Measurements from ENCODE around the gene MECP2. TPM values are rescaled to one million over a fixed set of nuclear protein-coding genes. Genes with fewer than 3 reads are reported as not detected.

The MECP2 gene
- total and polyA plus RNA-seq, 2 donors = 25.9 to 30.5 TPM

GRCh38 chrX:154019633-154020528 is 77.6 kb downstream of the MECP2 start, which contains the start of gene IRAK1:
TSS of gene IRAK1 (minus strand) at chrX:154019902. CDS start at chrX:154019812, 90 bp downstream.
- no peaks in the 10 kb centered on the region for H3K36me3 ChIP-seq (ENCODE audit: insufficient read depth)
- under 1% methylated on average over 88 of the region's 99 CpGs for WGBS
- H3K4me3 ChIP-seq (ENCODE audit: low read depth, low read length) = peak within 1 kb of the TSS; percentile 70
- peak within 1 kb of the TSS; percentile 91 for H3K27ac ChIP-seq (ENCODE audit: low read depth)
- no peaks in the 10 kb centered on the region for H3K4me1 ChIP-seq (ENCODE audit: insufficient read depth)
- DNase-seq (ENCODE audit: extremely low spot score) = no peak

GRCh38 chrX:154019061-154019621 is 78.4 kb downstream of the MECP2 start:
- DNase-seq (ENCODE audit: extremely low spot score) = no peak
- Histone ChIP-seq H3K27ac (ENCODE audit: low read depth) (peak overlapping the region; percentile 74), H3K36me3 (ENCODE audit: insufficient read depth) (no peaks in the 10 kb centered on the region), H3K4me1 (ENCODE audit: insufficient read depth) (no peaks in the 10 kb centered on the region), H3K4me3 (ENCODE audit: low read depth, low read length) (peak overlapping the region; percentile 70)
- 1% methylated on average over 45 of the region's 45 CpGs for WGBS

GRCh38 chrX:154018518-154019060 is 78.9 kb downstream of the MECP2 start:
- no peak for DNase-seq (ENCODE audit: extremely low spot score)
- Histone ChIP-seq H3K4me3 (ENCODE audit: low read depth, low read length) (peak overlapping the region; percentile 70), H3K4me1 (ENCODE audit: insufficient read depth) (no peaks in the 10 kb centered on the region), H3K27ac (ENCODE audit: low read depth) (no peak overlapping the region), H3K36me3 (ENCODE audit: insufficient read depth) (no peaks in the 10 kb centered on the region)
- WGBS = 60% methylated on average over 15 of the region's 15 CpGs

GRCh38 chrX:154017766-154018517 is 79.6 kb downstream of the MECP2 start:
- WGBS = 86% methylated on average over 26 of the region's 26 CpGs
- H3K36me3 ChIP-seq (ENCODE audit: insufficient read depth) = peaks cover 3% of the 10 kb centered on the region
- no peak overlapping the region for H3K4me3 ChIP-seq (ENCODE audit: low read depth, low read length)
- no peaks in the 10 kb centered on the region for H3K4me1 ChIP-seq (ENCODE audit: insufficient read depth)
- H3K27ac ChIP-seq (ENCODE audit: low read depth) = no peak overlapping the region
- DNase-seq (ENCODE audit: extremely low spot score) = no peak

- Histone ChIP-seq H3K4me1 (ENCODE audit: insufficient read depth) (no peaks in the 10 kb centered on the region), H3K27ac (ENCODE audit: low read depth) (no peak overlapping the region), H3K36me3 (ENCODE audit: insufficient read depth) (peaks cover 4% of the 10 kb centered on the region), H3K4me3 (ENCODE audit: low read depth, low read length) (no peak overlapping the region)
- 89% methylated on average over 24 of the region's 24 CpGs for WGBS
- DNase-seq (ENCODE audit: extremely low spot score) = no peak
Observed at GRCh38 chrX:154016366-154017076, 81.0 kb downstream of the MECP2 start.

GRCh38 chrX:154015581-154016264 is 81.8 kb downstream of the MECP2 start:
- H3K4me1 ChIP-seq (ENCODE audit: insufficient read depth) = no peaks in the 10 kb centered on the region
- no peak overlapping the region for H3K4me3 ChIP-seq (ENCODE audit: low read depth, low read length)
- 83% methylated on average over 16 of the region's 16 CpGs for WGBS
- DNase-seq (ENCODE audit: extremely low spot score) = no peak
- H3K36me3 ChIP-seq (ENCODE audit: insufficient read depth) = peaks cover 4% of the 10 kb centered on the region
- H3K27ac ChIP-seq (ENCODE audit: low read depth) = no peak overlapping the region

- no peak for DNase-seq (ENCODE audit: extremely low spot score)
- H3K36me3 ChIP-seq (ENCODE audit: insufficient read depth) = peaks cover 4% of the 10 kb centered on the region
- WGBS = 86% methylated on average over 24 of the region's 24 CpGs
- no peak overlapping the region for H3K27ac ChIP-seq (ENCODE audit: low read depth)
- no peaks in the 10 kb centered on the region for H3K4me1 ChIP-seq (ENCODE audit: insufficient read depth)
- no peak overlapping the region for H3K4me3 ChIP-seq (ENCODE audit: low read depth, low read length)
Observed at GRCh38 chrX:154014429-154015380, 82.8 kb downstream of the MECP2 start.

- WGBS = 37% methylated on average over 20 of the region's 20 CpGs
- H3K27ac ChIP-seq (ENCODE audit: low read depth) = no peak overlapping the region
- H3K4me1 ChIP-seq (ENCODE audit: insufficient read depth) = no peaks in the 10 kb centered on the region
- no peak for DNase-seq (ENCODE audit: extremely low spot score)
- no peak overlapping the region for H3K4me3 ChIP-seq (ENCODE audit: low read depth, low read length)
- H3K36me3 ChIP-seq (ENCODE audit: insufficient read depth) = peaks cover 4% of the 10 kb centered on the region
Observed at GRCh38 chrX:154013614-154014360, 83.7 kb downstream of the MECP2 start.

- no peaks in the 10 kb centered on the region for H3K4me1 ChIP-seq (ENCODE audit: insufficient read depth)
- DNase-seq (ENCODE audit: extremely low spot score) = no peak
- 82% methylated on average over 17 of the region's 17 CpGs for WGBS
- H3K4me3 ChIP-seq (ENCODE audit: low read depth, low read length) = no peak overlapping the region
- H3K27ac ChIP-seq (ENCODE audit: low read depth) = no peak overlapping the region
- peaks cover 4% of the 10 kb centered on the region for H3K36me3 ChIP-seq (ENCODE audit: insufficient read depth)
Observed at GRCh38 chrX:154013001-154013421, 84.5 kb downstream of the MECP2 start.

- Histone ChIP-seq H3K27ac (ENCODE audit: low read depth) (no peak overlapping the region), H3K4me3 (ENCODE audit: low read depth, low read length) (no peak overlapping the region), H3K4me1 (ENCODE audit: insufficient read depth) (no peaks in the 10 kb centered on the region), H3K36me3 (ENCODE audit: insufficient read depth) (peaks cover 4% of the 10 kb centered on the region)
- no peak for DNase-seq (ENCODE audit: extremely low spot score)
- 70% methylated on average over 17 of the region's 17 CpGs for WGBS
Observed at GRCh38 chrX:154012336-154012991, 85.1 kb downstream of the MECP2 start.
